Endothelial cell of umbilical vein (primary cell): ENCODE measurements around the gene ACOX1. TPM values are rescaled to one million over a fixed set of nuclear protein-coding genes. Genes with fewer than 3 reads are reported as not detected.

ENCODE experiments used
- BruUV-seq: library from RNA; stranded (reverse); fragments of 400-500 nt; replicated peaks from 2 replicates; lab custom pipeline; 2021; lab: Mats Ljungman, UMichigan
- CTCF ChIA-PET: fragments of 300-600, 350-600 bp; sonication (Branson Sonifier 250); formaldehyde crosslinking; loops from one replicate; lab custom pipeline; 2021; ENCODE audit warnings: antibody characterized with exemption, inconsistent platforms; lab: Charles Lee
- POLR2A ChIA-PET: fragments of 300-600, 350-600 bp; sonication (Branson Sonifier 250); formaldehyde crosslinking; loops from one replicate; lab custom pipeline; 2021; ENCODE audit warnings: antibody characterized with exemption, inconsistent platforms; lab: Charles Lee
- DNase-seq: peaks from one replicate; pipeline ENCODE4 v3.0.0-alpha.2; 2011; ENCODE audit warnings: low read depth, low spot score
- FAIRE-seq: peaks from 2 replicates; lab custom pipeline; 2011; peaks lifted over from hg19 to GRCh38; lab: Jason Lieb, UNC
- H2AFZ ChIP-seq: 2 replicates; pipeline ENCODE4 v1.6.0; 2012; ENCODE audit warnings: low read depth, low read length, control low read depth, inconsistent platforms
- H3K27ac ChIP-seq: 2 replicates; pipeline ENCODE4 v1.5.1; 2011; ENCODE audit warnings: low read depth, mild to moderate bottlenecking, control low read depth, low read length, moderate library complexity; ENCODE audit not compliant: insufficient read depth
- H3K27me3 ChIP-seq, 2 experiments: 2 replicates each; pipeline versions ENCODE4 v1.6.0 to v1.6.1; 2011; ENCODE audit warnings: low read length in 2 of 2, mixed read lengths in 1 of 2; ENCODE audit not compliant: control insufficient read depth in 2 of 2, insufficient read depth in 2 of 2
- H3K36me3 ChIP-seq, 2 experiments: 2 replicates in 1 of 2; 3 replicates in 1 of 2; pipeline ENCODE4 v1.5.1; 2011; ENCODE audit warnings: low read length in 2 of 2, mild to moderate bottlenecking in 1 of 2, moderate library complexity in 1 of 2; ENCODE audit not compliant: control insufficient read depth in 2 of 2, insufficient read depth in 2 of 2; ENCODE audit errors: extremely low read depth in 1 of 2
- H3K4me1 ChIP-seq: 3 replicates; pipeline ENCODE4 v1.5.1; 2011; ENCODE audit warnings: mild to moderate bottlenecking, low read length; ENCODE audit not compliant: control insufficient read depth, insufficient read depth; ENCODE audit errors: extremely low read depth
- H3K4me2 ChIP-seq: 2 replicates; pipeline ENCODE4 v1.6.1; 2011; ENCODE audit warnings: low read length, control low read depth, mixed read lengths; ENCODE audit not compliant: insufficient read depth
- H3K4me3 ChIP-seq, 3 experiments: fragments of 200-600 bp in 1 of 3; sonication (generic), shearing (Covaris generic) in 1 of 3; replicated peaks in 1 of 3; 2 replicates each; pipeline ENCODE4 v1.5.1; 2011 to 2016; ENCODE audit warnings: control low read depth in 3 of 3, low read length in 3 of 3, mild to moderate bottlenecking in 2 of 3, inconsistent platforms in 1 of 3, low read depth in 1 of 3, moderate library complexity in 1 of 3; ENCODE audit not compliant: insufficient read depth in 1 of 3
- H3K79me2 ChIP-seq: 2 replicates; pipeline ENCODE4 v1.6.0; 2012; ENCODE audit warnings: low read length, inconsistent platforms; ENCODE audit not compliant: control insufficient read depth, insufficient read depth
- H3K9ac ChIP-seq: replicated peaks from 2 replicates; pipeline ENCODE3; 2011; ENCODE audit warnings: low read length, control low read depth; ENCODE audit not compliant: insufficient read depth; ENCODE audit errors: extremely low read depth
- H3K9me1 ChIP-seq: replicated peaks from 3 replicates; pipeline ENCODE4 v1.6.0; 2011; ENCODE audit warnings: mild to moderate bottlenecking, low read length; ENCODE audit not compliant: control insufficient read depth, insufficient read depth; ENCODE audit errors: extremely low read depth
- H3K9me3 ChIP-seq: replicated peaks from 2 replicates; pipeline ENCODE4 v1.5.1; 2012; ENCODE audit warnings: low read length, inconsistent platforms; ENCODE audit not compliant: control insufficient read depth, insufficient read depth
- H4K20me1 ChIP-seq: replicated peaks from 2 replicates; pipeline ENCODE3; 2011; ENCODE audit warnings: mild to moderate bottlenecking, low read length; ENCODE audit not compliant: control insufficient read depth, insufficient read depth; ENCODE audit errors: extremely low read depth
- CTCF ChIP-seq, 2 donors: IDR thresholded peaks; 1 replicate in 1 of 2; 2 replicates in 1 of 2; pipeline ENCODE4 v1.5.1; 2011; ENCODE audit warnings: low read length in 2 of 2, mild to moderate bottlenecking in 2 of 2, moderate library complexity in 2 of 2, control low read depth in 1 of 2, inconsistent platforms in 1 of 2, low read depth in 1 of 2; ENCODE audit not compliant: insufficient read depth in 1 of 2; ENCODE audit errors: extremely low read depth in 1 of 2
- EZH2 ChIP-seq: IDR thresholded peaks from 2 replicates; pipeline ENCODE4 v1.6.1; 2012; ENCODE audit warnings: borderline replicate concordance, low read depth, mild to moderate bottlenecking, moderate library complexity, low read length, inconsistent platforms; ENCODE audit not compliant: severe bottlenecking
- FOS ChIP-seq: IDR thresholded peaks from 2 replicates; pipeline ENCODE4 v1.6.1; 2011; ENCODE audit warnings: mild to moderate bottlenecking, low read length, moderate library complexity, borderline replicate concordance; ENCODE audit not compliant: insufficient read depth
- GATA2 ChIP-seq: IDR thresholded peaks from 2 replicates; pipeline ENCODE4 v1.7.0; 2011; ENCODE audit warnings: low read depth, mild to moderate bottlenecking, moderate library complexity, mixed read lengths, low read length; ENCODE audit not compliant: insufficient read length, insufficient read depth
- JUN ChIP-seq: IDR thresholded peaks from 2 replicates; pipeline ENCODE4 v1.6.1; 2011; ENCODE audit warnings: borderline replicate concordance, low read depth; ENCODE audit not compliant: insufficient read length, insufficient read depth
- MAX ChIP-seq: IDR thresholded peaks from 2 replicates; pipeline ENCODE4 v1.6.1; 2011; ENCODE audit not compliant: insufficient read depth, insufficient read length
- MYC ChIP-seq: IDR thresholded peaks from one replicate; pipeline ENCODE4 v1.6.1; 2011; ENCODE audit warnings: mild to moderate bottlenecking, low read depth, low read length
- POLR2A ChIP-seq: IDR thresholded peaks from 2 replicates; pipeline ENCODE4 v1.6.1; 2012; ENCODE audit warnings: low read depth, mild to moderate bottlenecking, control low read depth, low read length
- POLR2AphosphoS5 ChIP-seq: IDR thresholded peaks from 2 replicates; pipeline ENCODE4 v1.6.1; 2012; ENCODE audit warnings: low read depth, mild to moderate bottlenecking, control low read depth, low read length, moderate library complexity; ENCODE audit not compliant: insufficient read depth
- dilution Hi-C: fragments of 300-500 bp; cut with MboI; formaldehyde crosslinking; loops from one replicate; pipeline ENCODE4 v1.15.0; 2019; ENCODE audit warnings: low sequenced_read_pairs; ENCODE audit not compliant: extremely low pct_ligation_motif_present
- intact Hi-C: fragments of 100-400 bp; cut with micrococcal nuclease; formaldehyde crosslinking; loops from one replicate; pipeline ENCODE4 v1.10.0; 2022
- polyA plus RNA-seq, 4 experiments: library from polyadenylated mRNA; depleted of rRNA in 3 of 4; stranded (reverse) in 3 of 4; unstranded in 1 of 4; fragments of >200 nt; gene quantifications; 2 replicates each; pipeline versions ENCODE4 v1.2.1 to v1.2.3, GENCODE V29; 2011 to 2012; ENCODE audit warnings: missing spikeins in 1 of 4
- total RNA-seq: library from RNA; stranded (reverse); gene quantifications from 2 replicates; pipeline ENCODE4 v1.2.3, GENCODE V29; 2021

The ACOX1 gene
- total and polyA plus RNA-seq, 2 donors (not counting 3 experiments of a cell fraction or from before 2014, with no cell fraction given) = 17.9 to 45.1 TPM

GRCh38 chr17:75902406-75902805, 76.6 kb downstream of the ACOX1 start:
- FAIRE-seq = no peak
- CTCF ChIA-PET = interaction anchor here (2.1 kb wide), 1 partner anchor 25 kb away, joined by 13 read pairs; the partner anchor contains the start of gene TRIM47
- BruUV-seq = no TSS peak

More at GRCh38 chr17:75902406-75902805, 76.6 kb downstream of the ACOX1 start:
- Histone ChIP-seq H2AFZ (no peak overlapping the region), H3K9me1 (no peaks in the 10 kb centered on the region), H3K27ac (no peak overlapping the region), H3K4me3 (no peak overlapping the region), H3K4me2 (no peak overlapping the region), H3K79me2 (peaks cover 9% of the 10 kb centered on the region), H3K9me3 (no peaks in the 10 kb centered on the region), H3K36me3 (peaks cover 7 to 28% of the 10 kb centered on the region in 2 experiments), H3K9ac (no peak overlapping the region), H3K27me3 (no peaks in the 10 kb centered on the region), H3K4me1 (peaks cover 14% of the 10 kb centered on the region), H4K20me1 (no peaks in the 10 kb centered on the region)
- intact Hi-C loops (no loop called here), dilution Hi-C loops (no loop called here)
- no peak for DNase-seq
- POLR2A ChIA-PET = interaction anchor here (1.2 kb wide), 1 partner anchor 122 kb away, joined by 3 read pairs; no protein-coding TSS in a partner anchor
- TF ChIP-seq MYC = no peak
- TF ChIP-seq MAX = no peak
- no peak for TF ChIP-seq FOS
- TF ChIP-seq JUN = no peak
- no peak for TF ChIP-seq EZH2
- no peak for TF ChIP-seq CTCF (IDR thresholded peaks at IDR 0.05; ENCODE audit: extremely low read depth in 1 of 2, insufficient read depth in 1 of 2, low read depth in 1 of 2, low read length in 2 of 2)
- TF ChIP-seq GATA2 = no peak
- TF ChIP-seq POLR2AphosphoS5 = no peak
- no peak for TF ChIP-seq POLR2A
